Stimulated activated CD4-positive, alpha-beta T cell treated with anti-CD3 and anti-CD28 coated beads, Interleukin-4, amount 100 ng/mL, for 48 hours (primary cell): ENCODE data around the gene RAD51B.

Source experiments
- DNase-seq, 2 donors: peaks; one replicate each; pipeline ENCODE4 v3.0.0-alpha.2; 2020; ENCODE audit warnings: low read depth in 2 of 2

RAD51B gene

DNA sequence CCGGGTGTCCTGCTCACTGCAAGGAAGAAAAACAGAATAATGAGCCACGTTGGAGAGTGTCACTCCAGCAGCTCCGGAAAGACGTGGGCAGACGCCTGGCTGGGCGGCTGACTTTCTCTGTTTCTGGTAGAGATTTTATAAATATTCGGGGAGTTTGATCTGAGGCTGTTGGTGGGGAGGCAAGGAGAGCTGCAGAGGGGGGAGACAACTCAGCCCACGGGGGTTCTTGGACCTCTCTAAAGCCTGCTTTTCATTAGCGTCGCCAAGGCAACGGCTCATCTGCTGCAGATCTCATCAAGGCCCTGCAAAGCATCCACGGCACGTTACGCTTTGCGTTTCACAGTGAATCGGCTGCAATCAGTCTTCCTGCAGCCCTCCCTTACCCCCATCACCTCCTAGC, 766.1 kb downstream of the RAD51B start:
- no peak for DNase-seq

DNA sequence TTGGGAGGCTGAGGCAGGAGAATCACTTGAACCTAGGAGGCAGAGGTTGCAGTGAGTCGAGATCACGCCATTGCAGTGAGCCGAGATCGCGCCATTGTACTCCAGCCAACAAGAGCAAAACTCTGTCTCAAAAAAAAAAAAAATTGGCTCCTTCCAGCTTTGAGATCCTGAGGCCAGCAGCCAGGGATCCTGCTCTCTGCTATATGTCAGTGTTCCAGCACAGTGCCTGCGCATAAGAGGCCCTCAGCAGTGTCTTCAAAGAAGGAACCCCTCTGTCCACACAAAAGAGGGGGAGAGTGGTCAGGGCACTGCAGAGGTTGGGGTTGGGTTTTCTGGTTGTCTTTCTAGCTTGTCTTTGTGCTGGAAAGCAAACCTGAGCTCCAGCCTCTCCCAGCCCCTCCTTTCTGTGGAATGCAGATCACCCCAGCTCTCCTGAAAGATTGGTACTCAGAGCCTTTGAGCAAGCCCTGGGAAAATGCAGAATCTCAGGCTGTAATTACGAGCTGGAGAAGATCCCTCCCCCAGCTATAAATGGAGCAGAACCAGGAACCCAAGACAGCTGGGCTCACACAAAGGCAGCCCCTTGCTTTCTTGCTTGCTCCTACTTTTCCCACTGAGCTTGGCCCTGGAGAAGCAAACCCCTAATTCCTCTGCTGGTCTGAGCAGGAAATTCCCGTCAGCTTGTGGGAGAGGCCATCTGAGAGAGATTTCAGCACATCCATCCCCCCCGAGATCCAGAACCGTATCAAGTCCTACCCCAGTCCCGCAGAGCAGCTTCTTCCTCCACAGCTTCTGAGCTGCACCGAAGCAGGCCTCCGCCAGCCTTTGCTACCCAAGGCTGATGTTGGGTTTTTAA, 767.5 kb downstream of the RAD51B start:
- DNase-seq, result no peak

DNA sequence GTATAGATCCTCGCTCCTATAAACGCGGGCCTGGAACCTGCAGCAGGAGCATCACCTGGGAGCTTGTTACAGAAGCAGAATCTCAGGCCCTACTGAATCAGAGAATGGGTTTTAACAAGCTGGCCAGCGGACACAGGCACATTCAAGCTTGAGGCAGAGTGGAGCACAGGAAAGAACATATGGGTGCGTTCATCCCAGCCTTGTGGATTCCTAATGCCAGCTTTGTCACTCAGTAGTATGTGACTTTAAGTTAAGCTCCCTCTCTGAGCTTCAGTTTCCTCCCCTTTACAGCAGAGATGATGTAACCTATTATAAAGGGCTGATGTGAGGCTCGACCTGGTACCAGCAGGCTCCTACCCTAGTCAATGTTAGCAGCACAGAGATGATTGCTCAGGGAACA, 768.4 kb downstream of the RAD51B start:
- DNase-seq, result no peak

DNA sequence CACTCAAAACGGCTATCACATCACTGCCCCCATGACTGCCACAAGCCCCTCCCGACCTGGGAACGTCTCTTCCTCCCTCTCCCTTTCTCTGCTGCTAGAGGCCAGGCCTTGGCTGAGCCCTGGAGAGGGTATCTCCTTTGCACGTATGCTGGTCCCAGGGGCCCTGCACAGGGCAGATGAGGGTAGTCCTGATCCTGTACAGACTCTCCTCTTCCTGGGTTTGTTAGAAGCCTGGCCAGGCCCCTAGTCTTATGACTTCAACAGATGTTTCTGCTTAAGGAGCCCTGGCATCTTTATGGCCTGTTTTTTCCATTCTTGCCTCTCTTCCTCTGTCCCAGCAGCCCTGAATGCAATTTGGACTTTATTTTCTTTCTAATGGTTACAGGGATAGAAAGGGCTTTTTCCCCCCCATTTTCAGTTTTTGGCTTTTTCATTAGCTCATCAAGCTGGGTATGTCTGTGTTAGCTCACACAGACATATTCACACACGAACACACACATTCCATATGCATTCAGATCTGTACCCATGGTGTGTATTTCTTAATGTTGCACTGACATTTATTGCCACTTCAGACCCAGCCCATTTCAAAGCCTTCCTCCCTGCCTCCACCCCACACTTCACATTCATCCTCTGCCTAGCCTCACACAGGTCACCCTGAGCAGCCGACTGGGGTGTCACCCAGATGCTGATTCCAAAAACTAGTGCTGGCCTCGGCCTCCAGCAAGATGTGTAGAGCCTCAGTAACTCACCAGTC, 770.0 kb downstream of the RAD51B start:
- DNase-seq, result no peak

DNA sequence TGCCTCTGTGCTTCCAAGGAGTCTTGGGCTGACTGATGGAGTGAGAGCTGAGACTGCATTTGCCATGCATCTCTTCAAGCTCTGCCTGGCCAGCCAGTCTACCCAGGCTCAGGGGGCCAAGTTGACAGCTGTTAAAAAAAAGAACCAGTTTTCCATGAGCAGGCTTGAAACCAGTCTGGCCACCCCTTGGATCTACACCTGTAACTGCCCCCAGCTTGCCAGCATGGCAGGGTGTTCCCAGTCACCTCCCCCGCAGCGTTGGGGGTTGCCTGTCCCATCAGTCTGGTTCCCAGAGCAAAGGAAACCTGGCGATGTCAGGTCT, 770.6 kb downstream of the RAD51B start:
- DNase-seq, result no peak

DNA sequence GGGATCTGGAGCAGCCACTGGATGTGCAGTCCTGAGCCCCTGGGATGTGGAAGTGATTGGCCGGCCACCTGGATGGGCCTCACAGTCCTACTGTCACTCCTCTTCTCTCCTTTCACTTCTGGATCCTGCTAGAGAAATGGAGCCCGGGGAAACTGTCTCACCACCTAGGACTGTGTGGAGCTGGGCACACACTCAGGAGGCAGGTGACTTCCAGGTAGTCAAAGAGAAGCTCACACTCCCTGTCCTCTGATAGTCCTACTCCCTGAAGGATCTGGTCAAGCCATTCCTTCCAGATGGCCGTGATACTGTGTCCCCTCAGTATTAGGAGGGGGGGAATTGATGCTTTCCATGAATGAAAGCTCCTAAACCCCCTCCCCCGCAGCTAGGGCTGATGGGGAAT, 772.2 kb downstream of the RAD51B start:
- DNase-seq, result no peak

DNA sequence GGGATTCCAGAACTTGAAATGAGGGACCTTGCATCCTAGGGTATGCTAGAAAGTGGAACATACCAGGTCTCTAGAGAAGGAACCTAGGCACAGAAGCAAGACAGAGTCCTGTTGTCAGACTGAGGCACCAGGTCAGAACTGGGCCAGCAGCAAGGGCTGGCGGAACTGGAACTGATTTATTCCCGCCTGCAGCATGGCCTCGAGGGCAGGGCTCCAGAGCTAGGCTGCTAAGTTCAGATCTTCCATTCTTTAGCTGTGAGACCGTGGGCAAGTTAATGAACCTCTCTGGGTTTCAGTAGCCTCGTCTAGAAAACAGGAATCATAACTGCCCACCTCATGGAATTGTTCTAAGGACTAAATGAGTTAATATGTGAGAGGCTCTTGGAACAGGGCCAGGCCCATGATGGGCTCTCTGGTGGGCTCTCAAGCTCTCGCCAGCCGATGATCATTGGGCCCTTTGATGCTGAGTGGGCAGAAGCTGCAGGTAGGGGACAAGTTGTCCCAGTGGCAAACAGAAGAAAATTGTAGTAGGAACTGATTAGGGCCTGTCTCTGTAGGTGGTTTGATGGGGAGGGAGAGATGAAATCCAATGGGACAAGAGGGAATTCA, 773.5 kb downstream of the RAD51B start:
- no peak for DNase-seq

DNA sequence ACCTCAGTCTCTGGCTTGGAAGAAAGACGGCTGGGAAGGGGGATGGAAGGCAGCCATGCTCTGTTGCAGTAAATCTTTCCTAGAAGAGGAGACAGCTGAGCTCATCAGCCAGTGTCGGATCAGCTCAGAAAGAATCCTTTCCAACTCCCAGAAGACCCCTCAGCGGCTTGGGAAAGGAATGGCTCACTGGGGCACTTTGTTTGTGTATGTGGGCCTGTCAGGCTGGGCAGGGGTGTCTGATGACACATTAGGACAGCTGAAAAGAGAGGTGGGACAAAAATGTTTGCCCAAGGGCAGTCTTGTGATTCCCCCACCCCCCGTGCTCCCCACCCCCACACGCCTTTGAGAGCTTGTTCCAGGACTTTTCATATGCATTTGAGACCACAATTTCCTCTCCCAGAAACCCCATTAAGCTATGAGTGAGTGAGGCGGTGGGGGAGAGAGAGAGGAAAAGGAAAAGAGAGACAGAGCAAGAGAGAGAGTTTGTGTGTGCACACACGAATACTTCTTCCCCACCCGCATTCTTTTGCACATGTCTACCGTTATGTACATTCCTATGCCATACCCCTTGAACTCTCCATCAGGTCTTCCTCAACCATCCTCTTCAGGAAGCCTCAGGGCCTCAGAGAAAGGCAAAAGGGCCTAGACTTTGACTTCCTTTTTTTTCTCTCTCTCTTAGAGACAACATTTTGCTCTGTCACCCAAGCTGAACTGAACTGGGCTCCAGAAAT, 774.4 kb downstream of the RAD51B start:
- DNase-seq, result no peak

DNA sequence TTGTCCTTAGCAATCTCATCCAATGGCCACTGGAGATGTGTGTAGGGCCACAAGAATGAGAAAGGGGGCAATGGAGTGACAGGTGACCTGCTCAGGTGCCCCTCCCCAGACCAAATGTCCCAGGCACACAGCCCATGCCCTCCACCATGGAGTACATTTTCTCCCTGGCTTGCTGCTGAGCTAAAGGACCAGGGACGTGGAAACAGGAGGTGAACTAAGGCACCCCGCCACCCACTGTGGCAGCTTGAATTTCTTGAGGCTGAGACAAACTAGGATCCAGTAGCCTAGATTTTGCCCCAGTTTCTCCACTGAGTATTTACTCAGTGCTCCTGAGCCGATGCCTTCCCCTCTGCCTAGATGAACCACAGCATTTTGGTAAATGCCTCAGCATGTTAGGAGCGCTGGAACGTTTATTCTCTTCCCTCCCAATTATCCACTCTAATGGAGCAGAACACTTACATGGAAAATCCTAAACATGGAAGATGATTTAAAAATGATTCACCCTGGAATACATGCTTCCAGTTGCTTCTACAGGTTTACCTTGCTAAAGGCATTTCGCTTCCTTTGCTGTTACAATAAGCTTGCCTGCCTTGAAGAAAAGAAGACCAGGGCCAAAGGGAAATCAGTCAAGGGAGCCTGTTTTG, 775.3 kb downstream of the RAD51B start:
- no peak for DNase-seq

DNA sequence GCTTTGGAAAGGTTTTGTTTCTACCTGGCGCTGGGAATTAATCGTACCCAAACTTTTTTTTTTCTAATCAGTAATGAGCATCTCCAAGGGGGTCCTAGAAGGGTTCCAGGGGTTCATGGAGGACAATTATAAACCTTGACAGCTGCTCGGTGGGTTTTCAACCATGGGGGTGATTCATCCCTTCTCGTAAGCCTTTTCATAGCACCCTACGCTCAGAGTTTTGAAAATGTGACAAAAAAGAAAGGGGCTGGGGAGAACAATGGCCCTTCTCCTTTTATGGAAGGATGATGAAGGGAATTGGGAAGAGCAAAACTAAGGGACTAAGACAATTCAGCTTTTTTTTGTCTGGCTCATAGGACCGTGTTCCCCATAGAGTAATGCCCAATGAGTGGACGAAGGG, 776.6 kb downstream of the RAD51B start:
- no peak for DNase-seq

DNA sequence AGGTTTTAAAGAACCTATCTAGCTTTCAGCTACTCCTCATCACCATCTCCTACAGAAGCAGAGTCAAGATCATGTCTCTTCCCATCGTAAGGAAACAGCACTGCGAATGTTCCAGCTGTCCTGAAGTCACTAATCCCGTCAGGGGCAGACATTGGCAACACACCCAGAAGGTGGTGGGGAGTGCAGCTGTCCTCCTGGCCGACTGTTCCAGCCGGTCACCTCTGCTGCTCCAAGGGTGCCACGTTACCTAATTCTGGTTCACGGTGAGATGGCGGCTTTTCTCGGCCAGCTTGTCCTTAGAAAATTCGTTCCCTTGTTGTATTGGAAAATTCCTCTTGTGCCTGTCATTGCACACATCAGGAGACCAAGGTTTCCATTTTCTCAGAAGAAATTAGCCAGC, 777.1 kb downstream of the RAD51B start:
- no peak for DNase-seq

DNA sequence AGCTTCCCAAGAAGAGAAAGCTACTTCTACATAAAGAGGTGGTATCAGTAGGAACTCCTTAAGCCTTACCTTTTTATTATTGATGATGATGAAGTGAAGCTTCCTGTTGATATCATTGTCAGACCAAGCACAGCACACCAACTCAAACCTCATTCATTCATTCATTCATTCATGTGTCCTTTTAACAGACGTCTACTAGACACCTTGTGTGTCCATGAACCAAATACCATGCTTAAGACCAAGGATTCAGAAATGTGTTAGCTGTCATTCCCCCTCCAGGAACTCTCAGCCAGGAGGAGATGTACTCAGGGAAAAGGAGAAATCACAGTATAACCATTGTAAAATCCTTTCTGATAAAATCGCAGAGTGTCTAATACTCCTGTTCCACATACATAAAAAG, 778.5 kb downstream of the RAD51B start:
- DNase-seq, result no peak

DNA sequence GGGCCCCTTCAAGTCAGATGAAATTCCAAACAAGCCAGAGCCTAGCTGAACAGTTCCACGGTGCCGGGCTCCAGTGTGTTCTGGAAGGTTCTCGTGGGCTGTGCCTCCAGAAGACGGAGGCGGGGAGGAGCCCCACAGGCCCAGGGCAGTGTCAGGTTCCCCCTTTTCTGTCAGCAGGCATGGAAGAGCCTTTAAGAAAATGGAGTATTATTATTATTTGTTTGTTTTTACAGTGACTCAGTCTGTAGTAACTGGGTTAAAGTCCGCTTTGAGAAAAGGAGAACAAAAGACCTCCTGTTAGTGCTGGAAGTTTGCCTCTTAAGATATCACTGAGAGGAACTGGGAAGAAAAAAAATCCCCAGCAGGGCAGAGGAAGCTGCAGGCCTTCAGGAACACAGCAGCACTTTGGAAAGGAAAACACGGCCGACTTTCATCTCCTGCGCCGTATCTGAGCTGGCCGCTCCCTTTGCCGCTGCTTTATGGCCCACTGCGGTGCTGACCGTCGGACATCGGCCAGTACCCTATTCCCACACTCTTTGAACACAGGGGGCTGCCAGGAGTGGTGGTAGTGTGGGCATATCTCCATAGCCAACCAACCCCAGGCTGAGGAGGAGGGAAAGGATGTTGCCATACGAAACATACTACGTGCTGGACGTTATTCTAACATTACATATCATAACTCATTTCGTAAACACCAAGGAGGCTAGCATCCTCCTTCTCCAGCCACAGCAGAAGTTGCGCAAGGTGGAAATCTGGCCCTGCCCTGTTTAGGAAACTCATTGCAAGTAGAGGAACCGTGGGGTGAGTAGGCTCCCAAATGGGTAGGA, 779.3 kb downstream of the RAD51B start:
- no peak for DNase-seq

DNA sequence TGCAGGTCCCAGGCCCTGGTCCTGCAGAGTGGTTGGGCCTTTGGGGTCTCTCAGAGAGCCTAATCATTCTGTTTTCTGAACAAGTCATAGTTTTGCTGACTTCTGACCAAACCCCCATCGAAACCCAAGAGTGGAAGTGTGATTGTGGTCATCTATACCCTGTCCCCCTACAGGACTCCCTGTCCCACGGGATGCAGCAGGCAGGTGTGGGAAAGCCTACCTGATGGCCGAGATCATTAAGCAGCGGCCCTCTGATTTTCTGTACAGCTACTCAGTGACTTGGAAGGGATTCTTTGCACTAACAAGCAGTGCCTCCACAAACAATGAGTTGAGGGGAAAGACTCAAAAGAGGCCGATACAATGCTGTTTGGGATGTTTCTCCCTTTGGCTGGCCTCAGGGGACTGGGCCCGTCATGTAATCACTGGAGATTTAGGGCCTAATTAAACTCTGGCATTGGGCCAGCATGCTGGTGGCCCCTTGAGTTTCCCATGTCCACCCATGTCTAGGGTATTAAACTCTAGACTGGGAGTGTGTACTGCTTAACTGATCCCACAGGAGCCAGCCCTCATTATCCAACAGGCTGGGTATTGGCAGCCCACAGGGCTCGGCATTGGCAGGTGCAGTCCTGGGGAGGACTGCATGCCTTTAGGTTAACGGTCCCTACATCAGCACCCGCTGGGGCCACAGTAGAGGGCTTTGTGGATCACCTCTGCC, 780.5 kb downstream of the RAD51B start:
- no peak for DNase-seq

DNA sequence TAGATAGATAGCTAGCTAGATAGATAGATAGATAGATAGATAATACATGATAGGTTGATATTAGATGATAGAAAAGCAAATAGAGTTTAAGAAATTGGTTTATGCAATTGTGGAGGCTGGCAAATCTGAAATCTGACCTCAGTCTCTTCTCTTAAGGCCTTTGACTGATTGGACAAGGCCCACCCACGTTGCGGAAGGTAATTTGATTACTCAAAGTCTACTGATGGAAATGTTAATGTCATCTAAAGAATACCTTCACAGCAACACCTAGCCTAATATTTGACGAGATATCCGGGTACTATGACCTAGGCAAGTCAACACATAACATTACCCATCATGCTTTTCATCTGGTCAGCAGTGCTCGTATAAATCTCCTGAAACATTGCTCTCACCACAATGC, 782.9 kb downstream of the RAD51B start:
- DNase-seq, result no peak

DNA sequence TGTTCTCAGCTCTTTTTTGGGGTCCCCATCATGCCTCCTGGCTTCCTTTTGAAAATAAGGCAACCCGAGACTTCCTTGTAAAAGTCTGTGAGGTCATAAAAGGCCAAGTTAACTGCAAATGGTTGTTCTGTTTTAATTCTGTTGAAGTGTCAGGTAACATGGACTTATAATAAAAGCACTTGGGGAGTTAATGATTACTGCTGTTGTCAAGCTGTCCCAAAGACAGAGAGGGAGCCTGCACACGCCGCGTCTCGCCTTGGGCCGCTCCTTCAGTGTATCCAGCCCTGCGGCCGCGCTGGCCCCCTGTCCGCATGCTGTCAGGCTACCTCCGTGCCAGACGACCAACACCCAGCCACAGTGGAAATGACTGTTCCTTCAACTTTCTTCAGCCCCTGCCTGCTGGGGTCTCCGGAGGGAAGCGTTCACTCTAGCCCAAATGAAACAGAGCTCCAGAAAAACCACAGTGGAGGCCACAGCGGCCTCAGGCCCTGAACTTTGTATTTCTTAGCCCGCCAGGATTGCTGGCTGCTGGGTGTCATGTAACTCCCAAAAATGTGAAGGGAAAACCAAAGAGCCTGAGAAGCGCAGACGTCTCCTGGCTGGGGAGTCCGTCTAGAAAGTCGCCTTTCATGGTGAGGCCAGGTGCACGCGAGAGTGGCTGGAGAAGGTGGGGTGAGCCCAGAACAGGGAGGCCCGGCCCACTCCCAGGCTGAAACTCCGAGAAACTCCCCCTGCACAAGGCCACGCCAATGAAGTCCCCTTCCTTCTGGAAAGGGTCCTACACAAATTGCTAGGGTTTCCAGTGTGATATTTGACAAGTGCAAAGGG, 784.2 kb downstream of the RAD51B start:
- no peak for DNase-seq

DNA sequence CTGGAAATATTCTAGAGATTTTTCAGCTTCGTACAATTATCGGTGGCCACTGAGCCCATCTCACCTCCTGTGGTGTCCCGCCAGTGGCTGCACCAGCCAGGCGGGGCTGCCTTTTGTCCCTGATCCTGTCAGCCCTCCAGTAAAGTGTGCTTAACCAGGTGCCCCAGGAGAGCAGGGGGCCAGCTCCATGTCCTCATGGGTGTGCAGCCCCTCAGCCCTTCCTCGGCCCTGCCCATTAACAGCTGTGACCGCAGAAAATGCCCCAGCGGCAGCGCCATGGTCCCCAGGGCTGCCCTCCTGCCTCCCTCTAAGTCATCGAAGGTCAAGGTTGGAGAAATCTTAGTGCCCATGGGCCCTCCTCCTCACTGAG, 784.8 kb downstream of the RAD51B start:
- no peak for DNase-seq

DNA sequence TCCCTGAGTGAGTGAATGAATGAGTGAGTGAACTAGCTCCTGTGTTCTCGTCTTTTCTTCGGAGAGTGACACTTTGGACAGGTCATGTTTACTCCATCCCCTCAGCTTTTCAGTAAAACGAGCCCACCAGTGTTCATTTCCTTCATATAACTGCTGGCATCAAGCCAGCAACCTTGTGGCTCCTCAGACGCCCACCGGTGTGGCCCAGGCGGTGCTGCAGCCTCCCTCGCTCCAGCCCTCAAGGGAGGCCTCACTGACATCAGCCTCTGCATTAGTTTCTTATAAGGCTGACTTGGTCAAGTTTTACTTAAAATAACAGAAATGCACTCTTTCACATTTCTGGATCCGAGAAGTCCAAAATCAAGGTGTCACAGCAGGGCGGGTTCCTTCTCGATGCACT, 785.2 kb downstream of the RAD51B start:
- DNase-seq, result no peak

DNA sequence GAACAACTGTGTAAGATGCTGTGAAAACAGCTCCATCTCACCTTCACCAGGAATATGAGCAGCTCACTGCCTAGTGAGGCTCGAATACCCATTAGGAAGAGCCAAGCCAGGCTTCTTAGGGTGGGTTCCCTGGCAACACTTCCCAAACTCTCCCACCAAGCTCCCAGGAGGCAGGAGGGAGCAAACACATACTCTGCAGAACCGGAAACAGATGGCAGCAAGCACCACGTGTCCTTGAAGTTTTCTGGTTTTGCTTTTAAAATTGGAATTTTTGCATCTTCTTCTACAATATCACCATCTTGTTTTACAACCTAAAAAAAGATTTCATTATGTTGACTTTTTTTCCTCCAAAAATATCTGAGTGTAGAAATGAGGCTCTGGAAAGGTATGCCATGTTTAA, 786.6 kb downstream of the RAD51B start:
- no peak for DNase-seq
